Right kidney (tissue), 1 donor: ENCODE data around the gene PLCB4.
A peak's percentile ranks its signal among the peaks of the same experiment; 100 is the strongest.

Experiments
- DNase-seq: peaks from one replicate; pipeline ENCODE4 v3.0.0-alpha.2; 2016

Gene PLCB4

GRCh38 chr20:9103955-9104354 lies 35.1 kb downstream of the PLCB4 start:
- DNase-seq, result no peak

GRCh38 chr20:9108260-9108659 lies 39.4 kb downstream of the PLCB4 start:
- no peak for DNase-seq

GRCh38 chr20:9109566-9109965 lies 40.7 kb downstream of the PLCB4 start:
- no peak for DNase-seq

- no peak for DNase-seq
These were observed 41.5 kb downstream of the PLCB4 start for GRCh38 chr20:9110365-9110764.

GRCh38 chr20:9110916-9111432 lies 42.1 kb downstream of the PLCB4 start:
- no peak for DNase-seq

GRCh38 chr20:9112541-9113515 lies 43.9 kb downstream of the PLCB4 start:
- DNase-seq, result no peak

- DNase-seq, result no peak
These were observed 45.8 kb downstream of the PLCB4 start for GRCh38 chr20:9114709-9115108.

GRCh38 chr20:9117548-9117947 lies 48.7 kb downstream of the PLCB4 start:
- no peak for DNase-seq

GRCh38 chr20:9119776-9120175 lies 50.9 kb downstream of the PLCB4 start:
- no peak for DNase-seq

GRCh38 chr20:9121211-9121610 lies 52.3 kb downstream of the PLCB4 start:
- DNase-seq, result no peak

- no peak for DNase-seq
These were observed 53.7 kb downstream of the PLCB4 start for GRCh38 chr20:9122571-9122970.

GRCh38 chr20:9126527-9126926 lies 57.6 kb downstream of the PLCB4 start:
- DNase-seq, result no peak

GRCh38 chr20:9128568-9128967 lies 59.7 kb downstream of the PLCB4 start:
- DNase-seq, result no peak

- no peak for DNase-seq
These were observed 60.9 kb downstream of the PLCB4 start for GRCh38 chr20:9129756-9130155.

- DNase-seq, result no peak
These were observed 61.6 kb downstream of the PLCB4 start for GRCh38 chr20:9130521-9130920.

- no peak for DNase-seq
These were observed 63.0 kb downstream of the PLCB4 start for GRCh38 chr20:9131841-9132240.

- no peak for DNase-seq
These were observed 65.5 kb downstream of the PLCB4 start for GRCh38 chr20:9134346-9134745.

GRCh38 chr20:9136114-9136513 lies 67.2 kb downstream of the PLCB4 start:
- no peak for DNase-seq

GRCh38 chr20:9137001-9137400 lies 68.1 kb downstream of the PLCB4 start:
- DNase-seq, result no peak

GRCh38 chr20:9139106-9139833 lies 70.4 kb downstream of the PLCB4 start:
- DNase-seq, result no peak

GRCh38 chr20:9140162-9140760 lies 71.4 kb downstream of the PLCB4 start:
- peak; percentile 23 for DNase-seq

- DNase-seq, result no peak
These were observed 72.2 kb downstream of the PLCB4 start for GRCh38 chr20:9141070-9141469.

- no peak for DNase-seq
These were observed 73.0 kb downstream of the PLCB4 start for GRCh38 chr20:9141921-9142320.
